Subcutaneous adipose tissue (tissue), 4 donors: ENCODE results near the gene BAHCC1. TPM values are rescaled to one million over a fixed set of nuclear protein-coding genes. Genes with fewer than 3 reads are reported as not detected.

Source experiments
- total RNA-seq, 4 donors: library from RNA; depleted of rRNA; stranded (reverse); fragments of >200 nt; gene quantifications; one replicate each; pipeline ENCODE4 v1.1.0, GENCODE V29; 2016
- TF ChIP-seq, protein P1 (sequence below): fragments of 450-650 bp; IDR thresholded peaks from one replicate; pipeline ENCODE4 v1.5.1; 2016; ENCODE audit warnings: low read depth, mild to moderate bottlenecking, control low read depth, antibody characterized with exemption, moderate library complexity

BAHCC1 gene
- total RNA-seq, 4 donors from 2014 or later, result 2.6 to 24.1 (median 5.7) TPM

DNA sequence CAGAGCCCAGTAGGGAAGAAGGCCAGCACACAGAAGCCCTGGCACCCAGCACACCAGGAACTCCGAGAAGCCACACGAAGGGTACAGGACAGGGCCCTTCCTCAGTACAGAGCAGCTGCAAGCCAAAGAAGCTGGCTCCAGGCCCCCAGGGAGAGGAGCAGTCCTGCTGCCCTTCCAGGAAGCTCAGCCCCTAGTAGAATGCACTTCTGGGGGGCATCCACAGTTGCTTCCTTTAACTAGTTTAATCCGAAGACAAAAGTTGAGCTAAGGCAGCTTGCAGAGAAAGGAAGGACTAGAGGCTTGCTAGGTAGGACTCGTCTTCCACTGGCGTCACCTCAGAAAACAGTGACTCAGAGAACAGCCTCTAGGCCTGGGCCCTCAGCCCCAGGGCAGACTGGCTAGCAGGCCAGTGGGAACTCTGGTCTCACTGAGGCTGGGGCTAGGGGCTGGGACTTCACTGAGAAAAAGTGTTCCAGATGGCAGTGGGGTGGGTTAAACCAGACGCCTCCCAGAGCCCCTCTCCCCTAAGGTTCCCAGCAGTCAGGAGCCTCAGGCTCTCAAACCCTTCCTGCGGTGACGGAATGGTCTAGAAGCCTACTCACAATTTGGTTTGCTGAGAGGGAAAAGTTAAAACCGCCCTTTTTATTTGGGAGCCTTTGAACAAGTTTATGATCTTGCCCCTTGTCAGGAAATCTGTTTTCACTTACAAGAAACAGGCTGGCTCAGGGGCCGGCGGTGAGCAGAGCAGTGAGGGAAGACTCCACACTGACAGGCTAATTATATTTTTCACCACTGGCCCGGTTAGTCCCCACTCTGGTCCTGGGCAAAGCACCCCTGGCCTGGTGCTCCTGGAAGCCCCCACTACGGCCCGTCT is 75.9 kb downstream of the BAHCC1 start:
- TF ChIP-seq, protein P1, sequence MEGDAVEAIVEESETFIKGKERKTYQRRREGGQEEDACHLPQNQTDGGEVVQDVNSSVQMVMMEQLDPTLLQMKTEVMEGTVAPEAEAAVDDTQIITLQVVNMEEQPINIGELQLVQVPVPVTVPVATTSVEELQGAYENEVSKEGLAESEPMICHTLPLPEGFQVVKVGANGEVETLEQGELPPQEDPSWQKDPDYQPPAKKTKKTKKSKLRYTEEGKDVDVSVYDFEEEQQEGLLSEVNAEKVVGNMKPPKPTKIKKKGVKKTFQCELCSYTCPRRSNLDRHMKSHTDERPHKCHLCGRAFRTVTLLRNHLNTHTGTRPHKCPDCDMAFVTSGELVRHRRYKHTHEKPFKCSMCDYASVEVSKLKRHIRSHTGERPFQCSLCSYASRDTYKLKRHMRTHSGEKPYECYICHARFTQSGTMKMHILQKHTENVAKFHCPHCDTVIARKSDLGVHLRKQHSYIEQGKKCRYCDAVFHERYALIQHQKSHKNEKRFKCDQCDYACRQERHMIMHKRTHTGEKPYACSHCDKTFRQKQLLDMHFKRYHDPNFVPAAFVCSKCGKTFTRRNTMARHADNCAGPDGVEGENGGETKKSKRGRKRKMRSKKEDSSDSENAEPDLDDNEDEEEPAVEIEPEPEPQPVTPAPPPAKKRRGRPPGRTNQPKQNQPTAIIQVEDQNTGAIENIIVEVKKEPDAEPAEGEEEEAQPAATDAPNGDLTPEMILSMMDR, result no peak

- TF ChIP-seq, protein P1, result no peak
Observed at GRCh38 chr17:81471818-81472456, 76.7 kb downstream of the BAHCC1 start.

GRCh38 chr17:81473019-81473418 is 77.8 kb downstream of the BAHCC1 start:
- TF ChIP-seq, protein P1, result no peak

- TF ChIP-seq, protein P1, result no peak
Observed at GRCh38 chr17:81474958-81475357, 79.7 kb downstream of the BAHCC1 start.

DNA sequence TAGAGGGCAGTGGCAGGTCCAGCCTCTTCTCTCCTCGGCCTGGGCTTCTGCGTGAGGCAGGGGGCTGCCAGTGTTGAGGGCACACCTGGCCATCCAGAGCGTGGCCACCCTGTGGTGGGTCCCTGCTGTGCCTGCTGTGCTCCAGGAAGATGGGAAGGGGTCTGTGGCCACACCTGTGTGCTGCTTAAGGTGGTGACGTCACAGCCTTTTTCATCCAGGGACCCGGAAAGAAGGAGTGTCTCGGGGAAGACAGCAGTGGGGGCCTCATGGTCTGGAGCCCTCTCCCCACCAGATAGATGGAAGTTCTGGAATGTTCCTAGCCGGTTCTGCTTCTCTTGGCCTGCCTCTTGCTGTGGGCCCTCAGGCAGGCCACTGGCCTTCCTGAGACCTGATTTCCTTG is 80.8 kb downstream of the BAHCC1 start:
- TF ChIP-seq, protein P1, result no peak

GRCh38 chr17:81476635-81477034 is 81.4 kb downstream of the BAHCC1 start:
- TF ChIP-seq, protein P1, result no peak

- TF ChIP-seq, protein P1, result no peak
Observed at GRCh38 chr17:81477173-81477572, 81.9 kb downstream of the BAHCC1 start.
